HUES48 (cell line): ENCODE measurements around the gene CRYGN.

ENCODE experiments used
- H3K27ac ChIP-seq: one replicate; pipeline ENCODE4 v1.7.0; 2013; ENCODE audit warnings: low read depth, low read length, inconsistent platforms
- H3K27me3 ChIP-seq: 2 replicates; pipeline ENCODE4 v1.6.1; 2013; ENCODE audit warnings: mild to moderate bottlenecking, low read length; ENCODE audit not compliant: control insufficient read depth, insufficient read depth
- H3K36me3 ChIP-seq: 2 replicates; pipeline ENCODE4 v1.6.1; 2013; ENCODE audit warnings: low read length; ENCODE audit not compliant: control insufficient read depth, insufficient read depth
- H3K4me1 ChIP-seq: 2 replicates; pipeline ENCODE4 v1.6.1; 2013; ENCODE audit warnings: mild to moderate bottlenecking, low read length; ENCODE audit not compliant: control insufficient read depth, insufficient read depth
- H3K4me3 ChIP-seq: 2 replicates; pipeline ENCODE4 v1.5.1; 2013; ENCODE audit warnings: mild to moderate bottlenecking, low read depth, low read length
- H3K9ac ChIP-seq: 2 replicates; pipeline ENCODE4 v1.6.1; 2013; ENCODE audit warnings: mild to moderate bottlenecking, low read depth, low read length, moderate library complexity
- H3K9me3 ChIP-seq: 2 replicates; pipeline ENCODE4 v1.6.1; 2013; ENCODE audit warnings: low read length; ENCODE audit not compliant: control insufficient read depth, insufficient read depth

Gene CRYGN

GRCh38 chr7:151457534-151457933 lies 17.6 kb upstream of the CRYGN start:
- H3K27ac ChIP-seq: peak overlapping the region; percentile 82
- H3K4me3 ChIP-seq: peak overlapping the region; percentile 29; the same call in 1 of the 2 replicates
- no peak overlapping the region for H3K9ac ChIP-seq
- peaks cover 55% of the 10 kb centered on the region for H3K4me1 ChIP-seq
- no peaks in the 10 kb centered on the region for H3K36me3 ChIP-seq
- H3K27me3 ChIP-seq: no peaks in the 10 kb centered on the region
- peaks cover 9% of the 10 kb centered on the region for H3K9me3 ChIP-seq

- Histone ChIP-seq H3K4me1 (peaks cover 52% of the 10 kb centered on the region), H3K36me3 (no peaks in the 10 kb centered on the region), H3K9me3 (peaks cover 9% of the 10 kb centered on the region), H3K9ac (no peak overlapping the region), H3K27ac (peak overlapping the region; percentile 82), H3K27me3 (no peaks in the 10 kb centered on the region), H3K4me3 (peak overlapping the region; percentile 29)
Measured at GRCh38 chr7:151456782-151457181, 16.8 kb upstream of the CRYGN start.

GRCh38 chr7:151456276-151456675 lies 16.3 kb upstream of the CRYGN start:
- H3K9ac ChIP-seq: no peak overlapping the region
- peaks cover 48% of the 10 kb centered on the region for H3K4me1 ChIP-seq
- H3K27me3 ChIP-seq: no peaks in the 10 kb centered on the region
- no peak overlapping the region for H3K4me3 ChIP-seq
- no peaks in the 10 kb centered on the region for H3K36me3 ChIP-seq
- H3K27ac ChIP-seq: peak overlapping the region; percentile 82
- H3K9me3 ChIP-seq: peaks cover 9% of the 10 kb centered on the region

GRCh38 chr7:151455690-151456089 lies 15.7 kb upstream of the CRYGN start:
- H3K9me3 ChIP-seq: peaks cover 9% of the 10 kb centered on the region

GRCh38 chr7:151454932-151455530 lies 15.1 kb upstream of the CRYGN start:
- Histone ChIP-seq H3K9ac (no peak overlapping the region), H3K36me3 (no peaks in the 10 kb centered on the region), H3K9me3 (peaks cover 9% of the 10 kb centered on the region), H3K27me3 (no peaks in the 10 kb centered on the region), H3K4me3 (no peak overlapping the region), H3K27ac (no peak overlapping the region), H3K4me1 (peaks cover 40% of the 10 kb centered on the region)

More at GRCh38 chr7:151455690-151456089, 15.7 kb upstream of the CRYGN start:
- Histone ChIP-seq H3K27ac (no peak overlapping the region), H3K4me3 (no peak overlapping the region), H3K36me3 (no peaks in the 10 kb centered on the region), H3K4me1 (peaks cover 46% of the 10 kb centered on the region), H3K9ac (no peak overlapping the region), H3K27me3 (no peaks in the 10 kb centered on the region)

- Histone ChIP-seq H3K27ac (no peak overlapping the region), H3K4me3 (no peak overlapping the region), H3K9ac (no peak overlapping the region), H3K27me3 (no peaks in the 10 kb centered on the region), H3K9me3 (peaks cover 9% of the 10 kb centered on the region), H3K36me3 (no peaks in the 10 kb centered on the region), H3K4me1 (peaks cover 33% of the 10 kb centered on the region)
Measured at GRCh38 chr7:151454305-151454704, 14.4 kb upstream of the CRYGN start.

GRCh38 chr7:151453326-151453791 lies 13.4 kb upstream of the CRYGN start:
- H3K9me3 ChIP-seq: peaks cover 9% of the 10 kb centered on the region
- H3K27me3 ChIP-seq: no peaks in the 10 kb centered on the region
- H3K27ac ChIP-seq: no peak overlapping the region
- H3K4me3 ChIP-seq: no peak overlapping the region
- peaks cover 29% of the 10 kb centered on the region for H3K4me1 ChIP-seq
- H3K36me3 ChIP-seq: no peaks in the 10 kb centered on the region
- no peak overlapping the region for H3K9ac ChIP-seq

- H3K36me3 ChIP-seq: no peaks in the 10 kb centered on the region
- peaks cover 5% of the 10 kb centered on the region for H3K27me3 ChIP-seq
Measured at GRCh38 chr7:151452680-151453325, 12.9 kb upstream of the CRYGN start.

GRCh38 chr7:151451626-151452571 lies 12.0 kb upstream of the CRYGN start:
- no peaks in the 10 kb centered on the region for H3K9me3 ChIP-seq
- no peak overlapping the region for H3K4me3 ChIP-seq
- H3K4me1 ChIP-seq: peaks cover 21% of the 10 kb centered on the region
- H3K9ac ChIP-seq: no peak overlapping the region
- H3K36me3 ChIP-seq: no peaks in the 10 kb centered on the region
- H3K27ac ChIP-seq: no peak overlapping the region
- peaks cover 12% of the 10 kb centered on the region for H3K27me3 ChIP-seq

More at GRCh38 chr7:151452680-151453325, 12.9 kb upstream of the CRYGN start:
- H3K27ac ChIP-seq: no peak overlapping the region
- H3K9ac ChIP-seq: no peak overlapping the region
- H3K4me1 ChIP-seq: peaks cover 29% of the 10 kb centered on the region
- peaks cover 7% of the 10 kb centered on the region for H3K9me3 ChIP-seq
- H3K4me3 ChIP-seq: no peak overlapping the region

- no peaks in the 10 kb centered on the region for H3K36me3 ChIP-seq
- no peak overlapping the region for H3K27ac ChIP-seq
- no peaks in the 10 kb centered on the region for H3K9me3 ChIP-seq
- H3K9ac ChIP-seq: no peak overlapping the region
- peaks cover 14% of the 10 kb centered on the region for H3K27me3 ChIP-seq
- no peak overlapping the region for H3K4me3 ChIP-seq
- H3K4me1 ChIP-seq: peaks cover 14% of the 10 kb centered on the region
Measured at GRCh38 chr7:151451156-151451555, 11.2 kb upstream of the CRYGN start.
